Tibial artery (tissue), 4 donors: Measurements from ENCODE around the gene TEX51.

Source experiments
- DNase-seq, 2 donors: peaks; one replicate each; pipeline ENCODE4 v3.0.0-alpha.2; 2019
- H3K27ac ChIP-seq, 2 donors: fragments of 200-600 bp; sonication (generic) in 1 of 2; 1 replicate in 1 of 2; 2 replicates in 1 of 2; pipeline ENCODE4 v1.5.1; 2018 to 2019; ENCODE audit warnings: mild to moderate bottlenecking in 1 of 2
- H3K27me3 ChIP-seq, 2 donors: fragments of 200-600 bp; sonication (generic) in 1 of 2; one replicate each; pipeline versions ENCODE4 v1.5.1 to v1.6.0; 2016 to 2019
- H3K36me3 ChIP-seq, 3 donors: fragments of 200-600 bp; sonication (generic) in 2 of 3; one replicate each; pipeline ENCODE4 v1.5.1; 2016 to 2019; ENCODE audit warnings: mild to moderate bottlenecking in 2 of 3
- H3K4me1 ChIP-seq, 4 donors: fragments of 200-600 bp; sonication (generic) in 2 of 4; 1 replicate in 3 of 4; 2 replicates in 1 of 4; pipeline ENCODE4 v1.5.1; 2016 to 2019
- H3K4me3 ChIP-seq, 2 donors: fragments of 200-600 bp; sonication (generic) in 1 of 2; 1 replicate in 1 of 2; 2 replicates in 1 of 2; pipeline ENCODE4 v1.5.1; 2018 to 2019; ENCODE audit warnings: mild to moderate bottlenecking in 2 of 2
- H3K9me3 ChIP-seq, 3 donors: fragments of 200-600 bp; sonication (generic) in 1 of 3; one replicate each; pipeline ENCODE4 v1.5.1; 2016 to 2019
- intact Hi-C: fragments of 100-400 bp; cut with DNase I; formaldehyde crosslinking; loops from one replicate; pipeline ENCODE4 v1.15.0; 2023; ENCODE audit warnings: low total_unique reads
- TF ChIP-seq, protein P1 (sequence below), 2 experiments: fragments of 200-600 bp in 1 of 2; fragments of 450-650 bp in 1 of 2; IDR thresholded peaks; one replicate each; pipeline ENCODE4 v1.5.1; 2017 to 2019; ENCODE audit warnings: antibody characterized with exemption in 2 of 2, mild to moderate bottlenecking in 1 of 2, moderate library complexity in 1 of 2

The TEX51 gene

DNA sequence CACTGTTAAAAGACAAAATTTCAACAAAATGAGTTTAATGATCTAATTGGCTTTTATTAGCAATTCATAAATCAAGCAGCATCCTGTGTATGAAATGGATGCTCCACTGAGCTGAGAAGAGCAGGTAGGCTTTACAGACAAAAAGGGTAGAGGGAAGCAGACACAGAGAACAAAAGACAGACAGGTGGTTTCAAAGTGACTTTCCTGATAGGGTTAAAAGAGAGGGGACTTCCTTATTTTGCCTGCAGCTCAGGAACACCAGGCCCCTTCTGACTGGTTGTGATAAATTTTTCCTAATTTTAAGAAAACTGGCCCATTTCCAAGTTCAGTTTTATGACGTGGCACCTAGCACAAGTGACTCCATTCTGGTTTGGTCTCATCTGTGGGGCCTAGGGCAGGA, 11.9 kb downstream of the TEX51 start:
- no peak for DNase-seq
- Histone ChIP-seq H3K4me1 (no peaks in the 10 kb centered on the region), H3K27ac (no peak overlapping the region), H3K36me3 (no peaks in the 10 kb centered on the region), H3K9me3 (no peaks in the 10 kb centered on the region), H3K27me3 (no peaks in the 10 kb centered on the region), H3K4me3 (no peak overlapping the region)
- intact Hi-C loops: no loop called here
- TF ChIP-seq, protein P1, sequence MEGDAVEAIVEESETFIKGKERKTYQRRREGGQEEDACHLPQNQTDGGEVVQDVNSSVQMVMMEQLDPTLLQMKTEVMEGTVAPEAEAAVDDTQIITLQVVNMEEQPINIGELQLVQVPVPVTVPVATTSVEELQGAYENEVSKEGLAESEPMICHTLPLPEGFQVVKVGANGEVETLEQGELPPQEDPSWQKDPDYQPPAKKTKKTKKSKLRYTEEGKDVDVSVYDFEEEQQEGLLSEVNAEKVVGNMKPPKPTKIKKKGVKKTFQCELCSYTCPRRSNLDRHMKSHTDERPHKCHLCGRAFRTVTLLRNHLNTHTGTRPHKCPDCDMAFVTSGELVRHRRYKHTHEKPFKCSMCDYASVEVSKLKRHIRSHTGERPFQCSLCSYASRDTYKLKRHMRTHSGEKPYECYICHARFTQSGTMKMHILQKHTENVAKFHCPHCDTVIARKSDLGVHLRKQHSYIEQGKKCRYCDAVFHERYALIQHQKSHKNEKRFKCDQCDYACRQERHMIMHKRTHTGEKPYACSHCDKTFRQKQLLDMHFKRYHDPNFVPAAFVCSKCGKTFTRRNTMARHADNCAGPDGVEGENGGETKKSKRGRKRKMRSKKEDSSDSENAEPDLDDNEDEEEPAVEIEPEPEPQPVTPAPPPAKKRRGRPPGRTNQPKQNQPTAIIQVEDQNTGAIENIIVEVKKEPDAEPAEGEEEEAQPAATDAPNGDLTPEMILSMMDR (IDR thresholded peaks at IDR 0.05): no peak

DNA sequence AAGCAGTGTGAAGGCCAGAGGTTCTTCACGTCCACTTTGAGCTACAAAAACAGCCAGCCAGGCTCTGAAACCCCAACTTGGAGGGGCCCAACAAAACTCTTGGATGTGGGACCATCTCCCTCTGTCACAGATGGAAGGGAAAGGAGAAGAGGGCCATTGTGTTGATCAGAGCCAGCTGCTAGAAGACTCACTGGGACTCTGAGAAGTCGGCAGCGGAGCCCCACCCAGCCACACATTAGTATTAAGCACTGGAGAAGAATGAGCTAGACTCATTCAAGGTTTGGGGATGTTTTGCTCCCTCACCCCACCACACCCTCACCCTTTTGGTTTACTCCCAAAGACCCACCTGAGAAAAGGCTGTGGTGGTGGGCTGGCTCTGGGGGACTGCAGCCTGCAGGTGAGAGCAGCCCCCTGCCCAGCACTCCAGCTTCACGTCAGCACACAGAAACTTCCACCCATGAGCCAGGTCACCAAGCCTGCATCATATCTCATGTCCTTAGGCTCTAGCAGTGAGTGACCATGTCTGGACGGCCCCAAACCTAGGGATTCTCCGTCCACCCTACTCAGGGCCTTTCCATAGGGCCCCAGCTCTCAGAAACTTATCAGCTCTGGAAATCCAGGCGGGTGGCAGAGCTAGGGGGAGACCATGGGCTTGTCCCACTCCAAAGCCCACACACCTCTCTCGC, 12.6 kb downstream of the TEX51 start:
- peak in 1 of 2 donors; percentile 33 for DNase-seq
- no peak overlapping the region for H3K27ac ChIP-seq

DNA sequence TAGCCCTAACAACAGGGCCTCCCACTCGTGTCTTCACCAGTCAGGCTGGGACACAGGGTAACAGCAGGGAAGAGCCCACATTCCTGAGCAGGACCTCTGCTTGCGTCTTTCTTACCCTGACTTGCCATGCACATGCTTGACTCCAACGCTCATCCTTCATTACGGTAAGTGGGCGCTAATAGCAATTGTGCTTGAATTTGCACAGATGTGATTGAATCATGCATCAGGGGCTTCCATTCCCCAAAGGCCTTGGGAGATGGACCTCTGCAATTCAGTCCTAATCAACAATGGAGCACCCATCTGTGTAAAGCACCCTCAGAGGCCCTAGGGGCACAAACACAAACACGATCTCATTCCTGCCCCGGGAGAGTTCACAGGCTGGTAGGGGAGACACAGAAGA, 13.5 kb downstream of the TEX51 start:
- intact Hi-C loops: no loop called here
- Histone ChIP-seq H3K27ac (no peak overlapping the region), H3K27me3 (no peaks in the 10 kb centered on the region), H3K9me3 (no peaks in the 10 kb centered on the region), H3K36me3 (no peaks in the 10 kb centered on the region), H3K4me3 (no peak overlapping the region), H3K4me1 (no peaks in the 10 kb centered on the region)
- DNase-seq: peak in 1 of 2 donors; percentile 19
- TF ChIP-seq, protein P1 (IDR thresholded peaks at IDR 0.05): no peak

More for the DNA sequence above, 12.6 kb downstream of the TEX51 start:
- intact Hi-C loops: no loop called here
- Histone ChIP-seq H3K4me3 (no peak overlapping the region), H3K36me3 (no peaks in the 10 kb centered on the region), H3K9me3 (no peaks in the 10 kb centered on the region), H3K27me3 (no peaks in the 10 kb centered on the region), H3K4me1 (no peaks in the 10 kb centered on the region)
- TF ChIP-seq, protein P1 (IDR thresholded peaks at IDR 0.05): no peak

DNA sequence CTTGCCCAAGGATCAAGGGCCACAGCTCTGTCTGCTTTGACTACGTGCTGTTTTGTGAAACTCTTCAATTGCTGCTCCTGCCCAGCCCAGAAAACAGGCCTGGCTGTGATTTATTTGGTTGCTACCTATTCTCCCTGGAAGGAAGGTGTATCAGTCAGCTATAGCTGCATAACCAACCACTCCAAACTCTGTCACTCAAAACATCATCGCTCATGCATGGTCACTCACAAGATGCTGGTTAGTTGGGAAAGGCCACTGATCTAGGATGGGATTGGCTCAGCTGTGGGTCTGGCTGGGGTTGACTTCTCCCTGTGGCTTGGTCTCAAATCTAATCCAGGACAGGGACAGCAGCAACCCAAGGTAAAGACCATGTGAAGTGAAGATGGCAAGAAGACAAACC, 14.6 kb downstream of the TEX51 start:
- H3K27me3 ChIP-seq: no peaks in the 10 kb centered on the region
- TF ChIP-seq, protein P1 (IDR thresholded peaks at IDR 0.05): no peak
- no peaks in the 10 kb centered on the region for H3K4me1 ChIP-seq
- H3K4me3 ChIP-seq: no peak overlapping the region
- intact Hi-C loops: no loop called here
- peak in 1 of 2 donors; percentile 10 for DNase-seq
- no peaks in the 10 kb centered on the region for H3K9me3 ChIP-seq
- no peaks in the 10 kb centered on the region for H3K36me3 ChIP-seq
- no peak overlapping the region for H3K27ac ChIP-seq

DNA sequence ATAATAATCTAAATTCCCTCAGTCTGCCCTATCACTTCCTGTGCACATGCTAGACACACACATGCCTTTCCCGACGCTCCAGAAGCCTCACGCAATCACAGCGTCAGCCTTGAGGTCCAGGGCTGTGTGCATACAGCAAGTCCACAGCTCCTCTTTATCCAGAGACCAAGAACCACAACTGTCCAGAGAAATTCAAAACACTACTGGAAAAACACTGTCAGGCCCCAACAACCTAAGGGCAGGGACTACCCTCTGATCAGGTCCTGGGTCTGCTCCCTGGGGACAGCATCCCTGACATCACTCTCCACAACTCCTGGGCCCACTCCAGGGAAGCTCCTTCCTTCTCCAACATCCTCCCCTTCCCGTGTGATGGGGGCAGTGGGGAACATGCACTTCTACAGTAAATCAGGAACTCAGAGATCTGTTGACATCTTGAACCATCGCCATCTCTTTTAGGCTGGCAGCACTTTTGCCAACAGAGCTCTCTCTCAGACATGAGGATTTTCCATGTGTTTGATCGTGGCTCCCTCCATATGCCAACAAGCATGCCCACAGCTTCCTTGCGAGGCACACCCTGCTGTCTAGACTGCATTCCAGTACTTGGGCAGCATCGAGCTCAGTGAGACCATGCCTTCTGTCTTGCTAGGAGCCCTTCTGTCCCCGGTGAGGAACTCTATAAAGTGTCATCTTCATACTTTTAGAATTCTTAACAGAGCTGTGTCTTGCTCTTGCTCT, 15.4 kb downstream of the TEX51 start:
- H3K27me3 ChIP-seq: no peaks in the 10 kb centered on the region

More for the DNA sequence above, 15.4 kb downstream of the TEX51 start:
- Histone ChIP-seq H3K9me3 (no peaks in the 10 kb centered on the region), H3K4me3 (no peak overlapping the region), H3K4me1 (no peaks in the 10 kb centered on the region), H3K27ac (no peak overlapping the region), H3K36me3 (no peaks in the 10 kb centered on the region)
- TF ChIP-seq, protein P1 (IDR thresholded peaks at IDR 0.05): no peak
- peak in 1 of 2 donors; percentile 21 for DNase-seq
- intact Hi-C loops: no loop called here
